Liver (tissue), 9 donors: ENCODE results near the gene SLC12A9. TPM values are rescaled to one million over a fixed set of nuclear protein-coding genes. Genes with fewer than 3 reads are reported as not detected.
"Not testable (repeated sequence)": the region's sequence is repeated elsewhere in the genome, so short reads cannot be mapped to it uniquely, and the experiment has no call there.

Experiments
- DNase-seq: peaks from one replicate; pipeline ENCODE4 v3.0.0-alpha.2; 2017; ENCODE audit warnings: low spot score
- H3K27ac ChIP-seq, 2 donors: one replicate each; pipeline ENCODE4 v1.7.0; 2013; ENCODE audit warnings: inconsistent platforms in 2 of 2, low read length in 2 of 2, control low read depth in 1 of 2, low read depth in 1 of 2, mild to moderate bottlenecking in 1 of 2
- H3K27me3 ChIP-seq, 4 donors: one replicate each; pipeline versions ENCODE4 v1.6.1 to v1.7.0; 2013; ENCODE audit warnings: low read length in 3 of 4, inconsistent platforms in 1 of 4, mild to moderate bottlenecking in 1 of 4, moderate library complexity in 1 of 4; ENCODE audit not compliant: control insufficient read depth in 4 of 4, insufficient read depth in 4 of 4
- H3K36me3 ChIP-seq, 4 donors: one replicate each; pipeline versions ENCODE4 v1.6.1 to v1.7.0; 2013; ENCODE audit warnings: low read length in 3 of 4, mild to moderate bottlenecking in 3 of 4, low read depth in 1 of 4, moderate library complexity in 1 of 4; ENCODE audit not compliant: control insufficient read depth in 4 of 4, insufficient read depth in 3 of 4
- H3K4me1 ChIP-seq, 4 donors: one replicate each; pipeline versions ENCODE4 v1.6.1 to v1.7.0; 2013; ENCODE audit warnings: low read length in 3 of 4, mild to moderate bottlenecking in 3 of 4, moderate library complexity in 1 of 4; ENCODE audit not compliant: control insufficient read depth in 4 of 4, insufficient read depth in 4 of 4
- H3K4me3 ChIP-seq, 3 donors: one replicate each; pipeline versions ENCODE4 v1.6.1 to v1.7.0; 2013; ENCODE audit warnings: low read length in 3 of 3, control low read depth in 1 of 3, low read depth in 1 of 3, mild to moderate bottlenecking in 1 of 3
- H3K9ac ChIP-seq, 2 donors: one replicate each; pipeline ENCODE4 v1.7.0; 2013; ENCODE audit warnings: low read length in 2 of 2, mild to moderate bottlenecking in 2 of 2, moderate library complexity in 2 of 2, control low read depth in 1 of 2, low read depth in 1 of 2
- H3K9me3 ChIP-seq, 4 donors: one replicate each; pipeline versions ENCODE4 v1.6.1 to v1.7.0; 2013; ENCODE audit warnings: low read length in 3 of 4; ENCODE audit not compliant: control insufficient read depth in 4 of 4
- CTCF ChIP-seq: fragments of 150-350 bp; IDR thresholded peaks from 2 replicates; pipeline ENCODE4 v1.5.1; 2017; ENCODE audit warnings: improper control_type of control experiment, low read depth, low read length; ENCODE audit not compliant: missing input control
- FOXA1 ChIP-seq: IDR thresholded peaks from 2 replicates; pipeline ENCODE4 v1.6.1; 2016; ENCODE audit warnings: antibody characterized with exemption
- HNF4A ChIP-seq, 2 donors: conservative IDR thresholded peaks; 2 replicates each; pipeline ENCODE4 v1.6.1; 2016; ENCODE audit warnings: antibody characterized with exemption in 2 of 2, mild to moderate bottlenecking in 2 of 2
- HNF4G ChIP-seq: IDR thresholded peaks from 2 replicates; pipeline ENCODE4 v1.6.1; 2016; ENCODE audit warnings: antibody characterized with exemption
- RAD21 ChIP-seq, 2 donors: IDR thresholded peaks; 2 replicates each; pipeline ENCODE4 v1.6.1; 2016; ENCODE audit warnings: antibody characterized with exemption in 2 of 2, mild to moderate bottlenecking in 2 of 2
- REST ChIP-seq: IDR thresholded peaks from 2 replicates; pipeline ENCODE4 v1.6.1; 2016; ENCODE audit warnings: antibody characterized with exemption, mild to moderate bottlenecking
- RXRA ChIP-seq, 2 donors: IDR thresholded peaks; 2 replicates each; pipeline ENCODE4 v1.6.1; 2017 to 2018; ENCODE audit warnings: antibody characterized with exemption in 2 of 2, mild to moderate bottlenecking in 1 of 2
- SP1 ChIP-seq: IDR thresholded peaks from 2 replicates; pipeline ENCODE4 v1.6.1; 2018; ENCODE audit warnings: antibody characterized with exemption, mild to moderate bottlenecking
- YY1 ChIP-seq: IDR thresholded peaks from 2 replicates; pipeline ENCODE4 v1.6.1; 2016; ENCODE audit warnings: antibody characterized with exemption, mild to moderate bottlenecking
- WGBS: extraction: QIAGEN DNeasy Blood & Tissue Kit; methylation state at CpG from one replicate; pipeline ENCODE4 v1.1.7; 2013; 5-methylcytosine and 5-hydroxymethylcytosine counted together
- polyA plus RNA-seq, 2 donors: library from polyadenylated mRNA; stranded (reverse) in 1 of 2; unstranded in 1 of 2; fragments of 200-250 nt in 1 of 2; fragments of >200 nt in 1 of 2; fragmentation: Nextera tagmentation in 1 of 2; extraction: Ambion mirVana in 1 of 2; gene quantifications; one replicate each; pipeline versions ENCODE4 v1.2.1 to v1.2.3, GENCODE V29; 2013 to 2015
- total RNA-seq, 2 donors: library from RNA; depleted of rRNA; stranded (reverse); fragments of >200 nt; gene quantifications; one replicate each; pipeline ENCODE4 v1.2.3, GENCODE V29; 2014
- donor health status: healthy.
- donor health status: healthy.
- donor health status: healthy.
- donor health status: healthy.
- donor health status: healthy.

The SLC12A9 gene
- total and polyA plus RNA-seq, 4 donors = 1.8 to 17.2 (median 9.4) TPM

GRCh38 chr7:100901921-100902332, 49.4 kb downstream of the SLC12A9 start (continued):
- no peak for TF ChIP-seq CTCF

- TF ChIP-seq YY1 (no peak), CTCF (no peak), FOXA1 (no peak), SP1 (no peak), HNF4G (no peak), HNF4A (conservative IDR thresholded peaks at IDR 0.05) (no peak), RAD21 (IDR thresholded peaks at IDR 0.05) (no peak), REST (no peak)
Observed at GRCh38 chr7:100902638-100903037, 50.1 kb downstream of the SLC12A9 start.

GRCh38 chr7:100908512-100908911, 56.0 kb downstream of the SLC12A9 start:
- Histone ChIP-seq H3K27me3 (no peaks in the 10 kb centered on the region), H3K4me1 (peaks cover 2 to 6% (median 3%) of the 10 kb centered on the region in 4 donors), H3K4me3 (no peak overlapping the region), H3K9ac (no peak overlapping the region), H3K36me3 (no peaks in the 10 kb centered on the region), H3K27ac (no peak overlapping the region), H3K9me3 (peaks cover 0 to 2% (median 0%) of the 10 kb centered on the region in 4 donors)
- DNase-seq = no peak
- TF ChIP-seq HNF4A (conservative IDR thresholded peaks at IDR 0.05) (no peak), FOXA1 (no peak), RXRA (IDR thresholded peaks at IDR 0.05) (no peak)
- 77% methylated on average over 5 of the region's 5 CpGs for WGBS

More at GRCh38 chr7:100902638-100903037, 50.1 kb downstream of the SLC12A9 start:
- Histone ChIP-seq H3K9me3 (no peaks in the 10 kb centered on the region), H3K4me1 (peaks cover 7 to 15% (median 11%) of the 10 kb centered on the region in 4 donors), H3K27me3 (no peaks in the 10 kb centered on the region), H3K36me3 (no peaks in the 10 kb centered on the region), H3K4me3 (no peak overlapping the region), H3K27ac (no peak overlapping the region), H3K9ac (no peak overlapping the region)
- no peak for DNase-seq
- 92% methylated on average over 7 of the region's 7 CpGs for WGBS

- H3K4me1 ChIP-seq = peaks cover 4 to 17% (median 7%) of the 10 kb centered on the region in 4 donors
- not testable (repeated sequence) for H3K27me3 ChIP-seq, H3K36me3 ChIP-seq, DNase-seq, H3K27ac ChIP-seq, H3K9ac ChIP-seq, H3K9me3 ChIP-seq, H3K4me3 ChIP-seq
- WGBS = 70% methylated on average over 7 of the region's 7 CpGs
Observed at GRCh38 chr7:100910443-100910842, 57.9 kb downstream of the SLC12A9 start.
